Measurements from ENCODE around the gene HEMGN.
"Not testable (repeated sequence)": the region's sequence is repeated elsewhere in the genome, so short reads cannot be mapped to it uniquely, and the experiment has no call there.

HEMGN gene

GRCh38 chr9:97963232-97963631, 25.3 kb upstream of the HEMGN start:
- no peak for DNase-seq

GRCh38 chr9:97962575-97962974, 24.6 kb upstream of the HEMGN start:
- no peak for DNase-seq

DNA sequence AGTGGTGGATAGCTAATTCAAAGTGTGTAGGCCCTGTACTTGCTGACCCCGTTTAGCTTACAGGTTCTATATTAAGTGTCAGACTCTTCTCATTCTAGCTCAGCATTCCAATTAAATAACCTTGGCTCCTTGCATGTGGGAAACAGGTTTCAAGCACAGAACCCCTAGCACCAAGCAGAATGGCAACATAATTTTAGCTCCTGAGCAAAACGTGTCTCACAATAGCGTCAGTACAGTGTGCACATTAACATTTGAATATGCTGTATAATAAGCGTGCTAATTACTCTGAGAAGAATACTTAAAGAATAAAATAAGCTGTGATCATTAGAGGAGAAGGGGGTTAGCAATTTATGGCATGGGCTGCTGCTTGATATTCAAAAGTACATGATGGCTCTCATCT, 24.2 kb upstream of the HEMGN start:
- DNase-seq: no peak

DNA sequence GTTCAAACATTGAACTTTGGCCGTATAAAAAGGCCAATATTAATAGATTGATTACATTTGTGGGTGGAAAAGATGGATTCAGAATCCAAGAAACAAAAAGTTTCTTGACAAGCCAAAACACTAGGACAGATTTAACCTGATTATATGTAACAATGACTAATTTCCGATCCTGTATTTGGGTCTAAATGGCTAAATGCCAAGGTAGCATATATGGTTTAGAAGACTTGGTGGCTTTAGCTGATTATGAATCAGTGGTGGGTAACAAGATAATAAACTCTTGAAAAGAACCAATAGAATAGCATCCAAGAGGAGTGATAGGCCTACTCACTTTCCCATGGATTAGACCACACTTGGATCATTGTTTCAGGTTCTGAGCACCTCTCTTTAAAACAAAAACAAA, 23.4 kb upstream of the HEMGN start:
- no peak for DNase-seq

GRCh38 chr9:97960678-97961328, 22.8 kb upstream of the HEMGN start:
- not testable (repeated sequence) for DNase-seq

GRCh38 chr9:97959585-97959984, 21.6 kb upstream of the HEMGN start:
- DNase-seq: no peak

- DNase-seq: peak; percentile 27
These were observed 21.0 kb upstream of the HEMGN start for GRCh38 chr9:97958812-97959511.

GRCh38 chr9:97956331-97956730, 18.4 kb upstream of the HEMGN start:
- no peak for DNase-seq

- no peak for DNase-seq
These were observed 16.6 kb upstream of the HEMGN start for GRCh38 chr9:97954550-97954989.

DNA sequence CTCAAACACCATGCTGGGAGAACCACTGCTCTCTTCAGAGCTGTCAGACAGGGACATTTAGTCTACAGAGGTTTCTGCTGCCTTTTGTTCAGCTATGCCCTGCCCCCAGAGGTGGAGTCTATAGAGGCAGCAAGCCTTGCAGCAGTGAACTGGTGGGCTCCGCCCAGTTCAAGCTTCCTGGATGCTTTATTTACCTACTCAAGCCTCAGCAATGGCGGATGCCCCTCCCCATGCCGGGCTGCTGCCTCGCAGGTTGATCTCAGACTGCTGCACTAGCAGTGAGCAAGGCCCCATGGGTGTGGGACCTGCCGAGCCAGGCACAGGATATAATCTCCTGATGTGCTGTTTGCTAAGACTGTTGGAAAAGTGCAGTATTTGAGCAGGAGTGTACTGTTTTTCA, 12.9 kb upstream of the HEMGN start:
- DNase-seq: not testable (repeated sequence)

- DNase-seq: not testable (repeated sequence)
These were observed 9.1 kb upstream of the HEMGN start for GRCh38 chr9:97947094-97947493.

DNA sequence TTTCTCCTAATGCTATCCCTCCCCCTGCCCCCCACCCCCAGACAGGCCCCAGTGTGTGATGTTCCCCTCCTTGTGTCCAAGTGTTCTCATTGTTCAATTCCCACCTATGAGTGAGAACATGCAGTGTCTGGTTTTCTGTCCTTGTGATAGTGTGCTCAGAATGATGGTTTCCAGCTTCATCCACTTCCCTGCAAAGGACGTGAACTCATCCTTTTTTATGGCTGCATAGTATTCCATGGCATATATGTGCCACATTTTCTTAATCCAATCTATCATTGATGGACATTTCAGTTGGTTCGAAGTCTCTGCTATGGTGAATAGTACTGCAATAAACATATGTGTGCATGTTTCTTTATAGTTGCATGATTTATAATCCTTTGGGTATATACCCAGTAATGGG, 7.5 kb upstream of the HEMGN start:
- not testable (repeated sequence) for DNase-seq

DNA sequence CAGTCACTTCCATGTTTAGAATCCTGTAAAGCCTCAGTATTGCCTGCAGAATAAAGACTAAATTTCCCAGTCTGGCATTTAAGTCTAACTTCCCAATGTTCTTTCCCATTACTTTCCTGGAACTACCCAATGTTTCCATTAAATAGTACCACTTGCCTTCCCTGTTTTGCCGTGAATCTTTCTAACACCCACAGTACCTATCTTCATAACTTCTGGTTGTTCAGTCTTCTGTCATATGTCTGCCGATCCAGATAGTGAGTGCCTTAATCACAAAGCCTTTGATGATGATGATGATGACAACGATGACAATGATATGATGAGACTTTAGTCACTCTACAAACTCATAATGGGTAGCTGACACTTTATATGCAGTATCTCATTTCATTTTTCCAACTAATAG, 6.6 kb upstream of the HEMGN start:
- DNase-seq: no peak

DNA sequence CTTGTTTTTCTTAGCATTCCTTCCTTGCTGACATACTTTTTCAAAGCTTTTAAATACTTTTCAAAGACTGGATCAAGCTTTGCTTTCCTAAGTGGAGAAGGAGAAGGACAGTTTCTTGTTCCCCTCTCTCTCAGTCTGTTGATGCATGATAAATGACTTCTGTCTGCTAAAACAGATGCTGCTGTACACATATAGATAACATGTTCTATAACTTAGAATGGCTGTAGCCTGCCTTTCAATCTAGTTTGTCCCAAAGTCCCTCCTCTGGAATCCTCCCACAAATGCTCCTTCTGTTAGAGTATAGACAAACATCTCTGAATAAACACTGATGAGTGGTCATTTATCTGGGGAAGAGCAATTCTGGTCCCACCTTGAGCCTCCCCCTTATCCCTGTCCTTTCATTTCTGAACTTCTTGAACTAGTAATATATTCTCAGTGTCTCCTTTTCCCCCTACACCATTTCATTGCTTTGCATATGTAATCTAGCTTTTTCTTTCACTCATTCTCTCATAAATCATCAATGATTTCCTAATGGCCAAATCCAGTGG, 5.4 kb upstream of the HEMGN start:
- DNase-seq: no peak

DNA sequence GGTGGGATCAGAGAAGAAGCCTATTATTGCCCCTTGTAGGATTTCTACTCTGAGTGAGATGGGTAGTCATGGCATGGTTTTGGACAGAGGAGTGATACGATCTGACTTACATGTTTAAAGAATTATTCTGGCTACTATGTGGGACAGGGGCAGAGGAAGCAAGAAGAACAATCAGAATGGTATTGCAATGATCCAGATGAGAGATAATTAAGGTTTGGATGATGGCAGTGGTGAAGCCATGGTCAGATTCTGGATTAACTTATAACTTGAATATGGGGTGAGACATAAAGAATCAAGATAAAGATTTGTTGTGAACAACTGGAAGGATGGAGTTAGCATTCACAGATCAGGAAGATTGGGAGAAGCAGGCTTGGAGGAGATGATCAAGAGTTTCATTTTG, 3.4 kb upstream of the HEMGN start:
- DNase-seq: no peak

GRCh38 chr9:97940741-97941140, 2.8 kb upstream of the HEMGN start:
- DNase-seq: no peak

- DNase-seq: no peak
These were observed 2.3 kb upstream of the HEMGN start for GRCh38 chr9:97940233-97940632.

- no peak for DNase-seq
These were observed 974 bp downstream of the HEMGN start for GRCh38 chr9:97936998-97937397.

DNA sequence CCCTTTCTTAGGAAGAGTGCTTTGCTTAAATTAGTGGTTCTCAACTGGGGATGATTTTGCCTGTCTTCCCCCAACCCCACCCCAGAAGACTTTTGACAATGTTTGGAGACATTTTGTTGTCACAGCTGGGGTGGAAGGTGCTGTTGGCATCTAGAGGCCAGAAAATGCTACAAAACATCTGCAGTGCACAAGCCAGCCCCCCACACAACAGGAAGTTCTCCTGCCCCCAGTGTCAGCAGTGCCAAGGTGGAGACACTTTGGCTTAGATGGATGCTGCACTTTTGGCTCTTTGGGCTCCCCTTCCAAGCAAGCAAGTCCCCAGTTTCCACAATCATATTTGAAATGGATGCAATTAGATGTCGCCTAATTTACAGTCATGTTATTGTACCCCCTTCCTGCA, 2.7 kb downstream of the HEMGN start:
- no peak for DNase-seq

GRCh38 chr9:97934321-97935115, 3.5 kb downstream of the HEMGN start:
- no peak for DNase-seq

DNA sequence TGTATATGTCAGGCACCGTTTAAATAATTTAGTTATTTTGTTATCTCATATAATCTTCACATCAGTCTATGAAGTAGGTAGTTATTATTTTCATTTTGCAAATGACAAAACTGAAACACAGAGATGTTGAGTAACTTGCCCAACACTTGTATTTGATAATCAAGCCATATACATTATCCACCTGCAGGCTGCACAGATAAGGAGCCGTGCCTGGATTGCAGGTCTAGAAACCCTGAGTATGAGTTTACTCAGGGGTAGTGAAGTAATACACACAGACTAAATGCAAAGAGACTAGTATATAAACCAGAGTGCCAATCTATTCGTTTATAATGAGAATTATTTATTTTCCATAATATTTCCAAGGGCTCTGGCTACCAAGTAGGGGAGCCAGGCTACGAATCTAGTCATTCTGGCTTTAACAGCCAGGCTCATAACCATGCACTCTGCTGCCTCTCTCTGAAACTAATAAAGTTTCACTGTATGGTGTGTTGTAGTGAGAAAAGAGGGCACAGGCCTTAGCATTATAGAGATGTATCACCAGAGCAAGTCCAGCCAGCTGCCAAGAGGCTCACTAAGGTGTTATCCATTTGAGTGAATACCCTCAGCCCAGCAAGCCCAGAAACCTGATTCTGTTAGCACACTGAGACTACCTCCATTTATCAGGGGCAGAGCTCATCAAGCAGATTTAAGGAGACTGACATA, 4.5 kb downstream of the HEMGN start:
- no peak for DNase-seq

DNA sequence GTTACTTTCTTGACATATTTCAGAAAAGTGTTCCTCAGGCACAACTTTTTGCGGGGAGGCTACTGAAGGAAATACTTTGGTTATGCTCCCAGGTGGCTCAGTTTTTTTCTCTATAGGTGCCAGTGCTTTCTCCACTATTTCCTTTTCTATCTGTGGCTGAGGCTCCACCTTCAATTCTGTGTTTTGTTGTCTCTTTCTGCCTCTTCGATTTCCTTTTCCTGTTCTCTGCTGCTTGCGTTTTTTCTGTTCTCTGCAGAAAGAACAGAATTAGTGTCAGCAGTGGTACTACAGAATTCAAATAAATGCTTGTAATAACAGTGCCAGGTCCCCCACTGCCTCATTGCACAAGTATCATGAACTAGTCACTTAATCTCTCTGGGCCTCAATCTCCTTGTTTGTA, 7.0 kb downstream of the HEMGN start:
- DNase-seq: no peak

Measured in midbrain (tissue), 1 donor.